IMR-90 (cell line): ENCODE measurements around the gene KCNK10.

ENCODE experiments used
- CHD1 ChIP-seq: IDR thresholded peaks from 2 replicates; pipeline ENCODE4 v1.6.1; 2012; ENCODE audit warnings: low read depth, low read length, improper control_type of control experiment
- CTCF ChIP-seq: conservative IDR thresholded peaks from 2 replicates; pipeline ENCODE4 v1.5.1; 2012; ENCODE audit warnings: mild to moderate bottlenecking, low read depth, low read length, improper control_type of control experiment
- FOS ChIP-seq: fragments of 150-350 bp; IDR thresholded peaks from 2 replicates; pipeline ENCODE4 v1.6.1; 2016; ENCODE audit warnings: low read depth, low read length
- MAZ ChIP-seq: IDR thresholded peaks from 2 replicates; pipeline ENCODE4 v1.6.1; 2012; ENCODE audit warnings: low read depth, mild to moderate bottlenecking, low read length, improper control_type of control experiment, moderate library complexity, borderline replicate concordance
- NFE2L2 ChIP-seq: fragments of 150-350 bp; IDR thresholded peaks from 2 replicates; pipeline ENCODE4 v1.6.1; 2016; ENCODE audit warnings: low read depth, mild to moderate bottlenecking, low read length
- POLR2A ChIP-seq: IDR thresholded peaks from 2 replicates; pipeline ENCODE4 v1.6.1; 2012; ENCODE audit warnings: mild to moderate bottlenecking, low read depth, low read length
- RCOR1 ChIP-seq: IDR thresholded peaks from 2 replicates; pipeline ENCODE4 v1.6.1; 2012; ENCODE audit warnings: mild to moderate bottlenecking, low read length, improper control_type of control experiment; ENCODE audit not compliant: insufficient replicate concordance
- SMC3 ChIP-seq: fragments of 150-350 bp; IDR thresholded peaks from 2 replicates; pipeline ENCODE4 v1.6.1; 2016; ENCODE audit warnings: low read depth, mild to moderate bottlenecking, antibody characterized with exemption, low read length, moderate library complexity
- USF2 ChIP-seq: fragments of 150-350 bp; IDR thresholded peaks from 2 replicates; pipeline ENCODE4 v1.6.1; 2017; ENCODE audit warnings: mild to moderate bottlenecking, antibody characterized with exemption, low read length, low read depth

- no peak for TF ChIP-seq CTCF
- TF ChIP-seq FOS, result no peak
- no peak for TF ChIP-seq POLR2A
- TF ChIP-seq USF2, result no peak
- TF ChIP-seq MAZ, result no peak
- TF ChIP-seq SMC3, result no peak
- TF ChIP-seq RCOR1, result no peak
- TF ChIP-seq NFE2L2, result no peak
- TF ChIP-seq CHD1, result no peak
Measured at GRCh38 chr14:88303041-88303440, 20.0 kb downstream of the KCNK10 start.
